ENCODE data around the gene RAB9A. TPM values are rescaled to one million over a fixed set of nuclear protein-coding genes. Genes with fewer than 3 reads are reported as not detected.
"Not testable (repeated sequence)": the region's sequence is repeated elsewhere in the genome, so short reads cannot be mapped to it uniquely, and the experiment has no call there.

Gene RAB9A
- total RNA-seq, 1 donor from 2014 or later: 26.4 TPM

DNA sequence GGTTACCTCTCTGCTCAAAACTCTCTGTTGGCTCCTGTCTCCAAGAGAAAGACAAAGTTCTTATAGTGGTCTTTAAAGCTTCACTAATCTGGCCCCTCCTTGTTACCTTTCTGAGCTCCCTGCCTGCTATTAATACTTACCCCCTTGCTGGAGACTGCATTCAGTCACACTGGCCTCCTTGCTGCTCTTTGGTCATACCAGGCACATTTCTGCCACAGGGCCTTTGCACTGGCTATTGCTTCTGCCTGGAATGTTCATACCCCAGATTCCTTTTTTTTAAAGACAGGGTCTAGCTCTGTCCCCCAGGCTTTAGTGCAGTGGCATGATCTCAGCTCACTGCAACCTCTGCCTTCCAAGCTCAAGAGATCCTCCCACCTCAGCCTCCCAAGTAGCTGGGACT lies 15.9 kb upstream of the RAB9A start:
- TF ChIP-seq, protein P1, sequence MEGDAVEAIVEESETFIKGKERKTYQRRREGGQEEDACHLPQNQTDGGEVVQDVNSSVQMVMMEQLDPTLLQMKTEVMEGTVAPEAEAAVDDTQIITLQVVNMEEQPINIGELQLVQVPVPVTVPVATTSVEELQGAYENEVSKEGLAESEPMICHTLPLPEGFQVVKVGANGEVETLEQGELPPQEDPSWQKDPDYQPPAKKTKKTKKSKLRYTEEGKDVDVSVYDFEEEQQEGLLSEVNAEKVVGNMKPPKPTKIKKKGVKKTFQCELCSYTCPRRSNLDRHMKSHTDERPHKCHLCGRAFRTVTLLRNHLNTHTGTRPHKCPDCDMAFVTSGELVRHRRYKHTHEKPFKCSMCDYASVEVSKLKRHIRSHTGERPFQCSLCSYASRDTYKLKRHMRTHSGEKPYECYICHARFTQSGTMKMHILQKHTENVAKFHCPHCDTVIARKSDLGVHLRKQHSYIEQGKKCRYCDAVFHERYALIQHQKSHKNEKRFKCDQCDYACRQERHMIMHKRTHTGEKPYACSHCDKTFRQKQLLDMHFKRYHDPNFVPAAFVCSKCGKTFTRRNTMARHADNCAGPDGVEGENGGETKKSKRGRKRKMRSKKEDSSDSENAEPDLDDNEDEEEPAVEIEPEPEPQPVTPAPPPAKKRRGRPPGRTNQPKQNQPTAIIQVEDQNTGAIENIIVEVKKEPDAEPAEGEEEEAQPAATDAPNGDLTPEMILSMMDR (conservative IDR thresholded peaks at IDR 0.05): no peak
- no peaks in the 10 kb centered on the region for H3K4me1 Mint-ChIP-seq (ENCODE audit: unreplicated experiment)
- H3K4me3 Mint-ChIP-seq: no peak overlapping the region
- no peaks in the 10 kb centered on the region for H3K36me3 Mint-ChIP-seq
- no peak overlapping the region for H3K27ac Mint-ChIP-seq
- no peaks in the 10 kb centered on the region for H3K9me3 Mint-ChIP-seq
- H3K27me3 Mint-ChIP-seq: no peaks in the 10 kb centered on the region
- no peak for DNase-seq (ENCODE audit: extremely low spot score, unreplicated experiment)

DNA sequence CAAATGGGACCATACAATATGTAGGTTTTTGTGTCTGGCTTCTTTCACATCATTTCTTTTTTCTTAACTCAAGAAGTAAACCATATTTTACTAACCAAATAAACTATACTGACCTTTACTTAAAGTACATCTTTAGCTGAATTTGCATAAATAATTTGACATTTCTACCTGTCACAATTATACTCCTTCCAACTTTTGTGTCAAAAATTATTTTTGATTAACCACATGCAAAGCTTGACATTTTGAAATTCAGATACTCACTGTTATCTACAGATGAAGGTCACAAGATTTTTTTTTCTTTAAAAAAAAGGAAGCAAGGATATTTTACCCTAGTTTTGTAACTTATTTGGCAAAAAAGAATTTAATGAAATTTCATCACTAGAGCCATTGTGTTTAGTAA lies 12.0 kb upstream of the RAB9A start:
- Mint-ChIP-seq H3K4me3 (no peak overlapping the region), H3K27ac (no peak overlapping the region), H3K9me3 (no peaks in the 10 kb centered on the region), H3K4me1 (ENCODE audit: unreplicated experiment) (no peaks in the 10 kb centered on the region), H3K36me3 (no peaks in the 10 kb centered on the region), H3K27me3 (no peaks in the 10 kb centered on the region)
- TF ChIP-seq, protein P1 (conservative IDR thresholded peaks at IDR 0.05): no peak
- no peak for DNase-seq (ENCODE audit: extremely low spot score, unreplicated experiment)

DNA sequence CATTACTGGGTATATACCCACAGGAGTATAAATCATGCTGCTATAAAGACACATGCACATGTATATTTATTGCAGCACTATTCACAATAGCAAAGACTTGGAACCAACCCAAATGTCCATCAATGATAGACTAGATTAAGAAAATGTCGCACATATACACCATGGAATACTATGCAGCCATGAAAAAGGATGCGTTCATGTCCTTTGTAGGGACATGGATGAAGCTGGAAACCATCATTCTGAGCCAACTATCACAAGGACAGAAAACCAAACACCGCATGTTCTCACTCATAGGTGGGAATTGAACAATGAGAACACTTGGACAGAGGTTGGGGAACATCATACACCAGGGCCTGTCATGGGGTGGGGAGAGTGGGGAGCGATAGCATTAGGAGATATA lies 9.2 kb upstream of the RAB9A start:
- H3K27me3 Mint-ChIP-seq; H3K9me3 Mint-ChIP-seq; H3K4me1 Mint-ChIP-seq (ENCODE audit: unreplicated experiment); DNase-seq (ENCODE audit: extremely low spot score, unreplicated experiment); H3K36me3 Mint-ChIP-seq; H3K4me3 Mint-ChIP-seq; H3K27ac Mint-ChIP-seq: not testable (repeated sequence)

DNA sequence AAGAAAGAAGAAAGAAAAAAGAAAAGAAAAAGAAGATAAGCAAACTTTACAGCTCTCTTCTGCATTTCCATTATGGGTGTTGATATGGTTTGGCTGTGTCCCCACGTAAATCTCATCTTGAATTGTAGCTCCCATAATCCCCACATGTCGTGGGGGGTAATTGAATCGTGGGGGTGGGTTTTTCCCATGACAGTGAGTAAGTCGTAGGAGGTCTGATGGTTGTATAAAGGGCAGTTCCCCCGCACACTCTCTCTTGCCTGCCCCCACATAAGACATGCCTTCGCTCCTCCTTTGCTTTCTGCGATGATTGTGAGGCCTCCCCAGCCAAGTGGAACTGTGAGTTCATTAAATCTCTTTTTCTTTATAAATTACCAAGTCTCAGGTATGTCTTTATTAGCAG lies 7.3 kb upstream of the RAB9A start:
- DNase-seq (ENCODE audit: extremely low spot score, unreplicated experiment): no peak
- no peak overlapping the region for H3K4me3 Mint-ChIP-seq
- H3K4me1 Mint-ChIP-seq (ENCODE audit: unreplicated experiment): no peaks in the 10 kb centered on the region
- no peaks in the 10 kb centered on the region for H3K27me3 Mint-ChIP-seq
- H3K9me3 Mint-ChIP-seq: no peaks in the 10 kb centered on the region
- TF ChIP-seq, protein P1 (conservative IDR thresholded peaks at IDR 0.05): no peak
- no peaks in the 10 kb centered on the region for H3K36me3 Mint-ChIP-seq
- H3K27ac Mint-ChIP-seq: no peak overlapping the region

DNA sequence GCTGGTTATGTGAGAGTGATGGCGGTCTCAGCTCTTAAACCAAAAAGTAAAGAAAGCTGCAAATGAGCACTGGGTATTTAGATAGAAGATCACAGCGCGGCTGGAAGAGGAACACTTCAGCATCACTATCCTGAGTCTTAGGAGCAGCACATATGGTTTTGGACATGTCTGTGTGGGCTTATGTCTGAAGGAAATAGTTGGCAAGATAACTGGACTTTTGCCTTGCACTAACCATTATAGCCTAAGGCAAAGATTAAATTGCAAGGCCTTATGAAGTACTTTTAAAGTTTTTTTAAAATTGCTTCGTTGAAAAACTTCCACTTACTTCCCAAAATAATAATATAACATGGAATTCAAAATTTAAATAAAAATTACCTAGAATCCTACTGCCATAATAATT lies 4.6 kb upstream of the RAB9A start:
- no peak for DNase-seq (ENCODE audit: extremely low spot score, unreplicated experiment)
- Mint-ChIP-seq H3K4me1 (ENCODE audit: unreplicated experiment) (no peaks in the 10 kb centered on the region), H3K27ac (no peak overlapping the region), H3K4me3 (no peak overlapping the region), H3K27me3 (no peaks in the 10 kb centered on the region), H3K9me3 (no peaks in the 10 kb centered on the region), H3K36me3 (no peaks in the 10 kb centered on the region)
- TF ChIP-seq, protein P1 (conservative IDR thresholded peaks at IDR 0.05): no peak

DNA sequence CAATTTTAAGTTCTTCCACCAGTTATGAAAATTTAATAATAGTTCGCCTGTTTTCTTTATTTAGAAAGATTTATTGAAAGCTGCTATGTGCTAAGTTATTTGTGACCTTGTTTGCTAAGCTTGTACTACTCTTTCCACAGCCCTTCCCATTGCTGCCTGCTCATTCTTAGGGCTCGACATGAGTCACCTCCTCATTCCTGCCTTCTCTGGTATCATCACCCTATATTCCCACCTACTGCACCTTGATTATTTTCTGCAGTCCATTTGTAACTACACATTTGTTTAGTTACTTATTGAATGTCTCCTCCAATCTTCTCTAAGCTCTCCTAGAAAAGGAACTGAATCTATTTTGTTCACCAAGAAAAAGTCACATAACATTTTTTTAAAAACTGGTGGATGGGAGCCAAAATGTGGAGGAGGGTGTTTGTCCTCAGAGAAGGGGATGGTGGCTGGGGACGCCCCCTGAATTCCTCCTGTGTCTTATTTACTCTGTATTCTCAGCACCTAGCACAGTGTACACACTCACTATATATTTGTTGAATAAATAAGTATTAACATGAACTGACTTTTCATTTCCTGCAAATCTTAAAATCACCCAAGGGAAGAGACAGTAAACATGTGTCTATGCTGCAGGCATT lies 3.7 kb upstream of the RAB9A start:
- DNase-seq (ENCODE audit: extremely low spot score, unreplicated experiment): no peak
- TF ChIP-seq, protein P1 (conservative IDR thresholded peaks at IDR 0.05): no peak
- Mint-ChIP-seq H3K4me3 (no peak overlapping the region), H3K36me3 (no peaks in the 10 kb centered on the region), H3K4me1 (ENCODE audit: unreplicated experiment) (no peaks in the 10 kb centered on the region), H3K27me3 (no peaks in the 10 kb centered on the region), H3K9me3 (no peaks in the 10 kb centered on the region), H3K27ac (no peak overlapping the region)
